Fibroblast of lung (primary cell): ENCODE measurements around the gene PIP5KL1. TPM values are rescaled to one million over a fixed set of nuclear protein-coding genes. Genes with fewer than 3 reads are reported as not detected.

Experiments
- DNase-seq, 2 donors: peaks; one replicate each; pipeline versions ENCODE4 v3.0.0 to v3.0.0-alpha.2; 2010; ENCODE audit warnings: low read depth in 2 of 2
- H2AFZ ChIP-seq: 2 replicates; pipeline ENCODE4 v1.5.1; 2012; ENCODE audit warnings: low read length, control low read depth, inconsistent platforms
- H3K27ac ChIP-seq: 2 replicates; pipeline ENCODE4 v1.5.1; 2011; ENCODE audit warnings: low read length, control low read depth; ENCODE audit not compliant: insufficient read depth
- H3K27me3 ChIP-seq: 2 replicates; pipeline ENCODE4 v1.5.1; 2011; ENCODE audit warnings: mild to moderate bottlenecking, low read length; ENCODE audit not compliant: control insufficient read depth, insufficient read depth
- H3K36me3 ChIP-seq: 2 replicates; pipeline ENCODE4 v1.5.1; 2011; ENCODE audit warnings: low read length; ENCODE audit not compliant: control insufficient read depth, insufficient read depth
- H3K4me1 ChIP-seq: 2 replicates; pipeline ENCODE4 v1.5.1; 2011; ENCODE audit warnings: low read length; ENCODE audit not compliant: control insufficient read depth, insufficient read depth; ENCODE audit errors: extremely low read depth
- H3K4me2 ChIP-seq: 2 replicates; pipeline ENCODE4 v1.5.1; 2011; ENCODE audit warnings: low read length, control low read depth; ENCODE audit not compliant: insufficient read depth; ENCODE audit errors: extremely low read depth
- H3K4me3 ChIP-seq, 4 experiments: fragments of 200-600 bp in 1 of 4; sonication (generic) in 1 of 4; replicated peaks in 1 of 4; 2 replicates each; pipeline ENCODE4 v1.5.1; 2011 to 2016; ENCODE audit warnings: low read length in 4 of 4, low read depth in 3 of 4, mild to moderate bottlenecking in 3 of 4, control low read depth in 2 of 4, inconsistent platforms in 1 of 4, mixed read lengths in 1 of 4; ENCODE audit not compliant: insufficient read depth in 1 of 4; ENCODE audit errors: control extremely low read depth in 1 of 4
- H3K79me2 ChIP-seq: 2 replicates; pipeline ENCODE4 v1.5.1; 2012; ENCODE audit warnings: mild to moderate bottlenecking, low read length, inconsistent platforms; ENCODE audit not compliant: control insufficient read depth, insufficient read depth
- H3K9ac ChIP-seq: 2 replicates; pipeline ENCODE4 v1.5.1; 2011; ENCODE audit warnings: mild to moderate bottlenecking, low read length, control low read depth; ENCODE audit not compliant: insufficient read depth
- H3K9me3 ChIP-seq: 2 replicates; pipeline ENCODE4 v1.5.1; 2012; ENCODE audit warnings: low read depth, low read length; ENCODE audit not compliant: control insufficient read depth, insufficient read depth
- H4K20me1 ChIP-seq: 2 replicates; pipeline ENCODE4 v1.5.1; 2011; ENCODE audit warnings: low read length; ENCODE audit not compliant: control insufficient read depth, insufficient read depth; ENCODE audit errors: extremely low read depth
- CTCF ChIP-seq, 2 donors: IDR thresholded peaks in 1 of 2; conservative IDR thresholded peaks in 1 of 2; 1 replicate in 1 of 2; 2 replicates in 1 of 2; pipeline ENCODE4 v1.5.1; 2011 to 2012; ENCODE audit warnings: low read length in 2 of 2, control low read depth in 1 of 2, inconsistent platforms in 1 of 2, low read depth in 1 of 2, mild to moderate bottlenecking in 1 of 2
- EZH2 ChIP-seq: IDR thresholded peaks from 2 replicates; pipeline ENCODE4 v1.5.1; 2012; ENCODE audit warnings: low read length, control low read depth, mild to moderate bottlenecking; ENCODE audit errors: missing control alignments
- polyA plus RNA-seq, 2 donors: library from polyadenylated mRNA; depleted of rRNA in 1 of 2; stranded (reverse) in 1 of 2; unstranded in 1 of 2; fragments of >200 nt; gene quantifications; 2 replicates each; pipeline ENCODE4 v1.2.1, GENCODE V29; 2011 to 2012; ENCODE audit warnings: missing spikeins in 1 of 2
- total RNA-seq: library from RNA; depleted of rRNA; stranded (reverse); fragments of >200 nt; gene quantifications from 2 replicates; pipeline ENCODE4 v1.2.1, GENCODE V29; 2014

PIP5KL1 gene
- total and polyA plus RNA-seq, 2 donors (not counting 1 experiment from before 2014, with no cell fraction given) = 1.9 to 2.5 TPM

GRCh38 chr9:127946728-127947127, 16.2 kb upstream of the PIP5KL1 start:
- Histone ChIP-seq H3K4me3 (no peak overlapping the region), H3K36me3 (peaks cover 12% of the 10 kb centered on the region), H3K9ac (no peak overlapping the region), H3K4me1 (no peaks in the 10 kb centered on the region), H2AFZ (no peak overlapping the region), H3K4me2 (no peak overlapping the region), H3K79me2 (no peaks in the 10 kb centered on the region), H3K27ac (no peak overlapping the region), H4K20me1 (no peaks in the 10 kb centered on the region), H3K27me3 (no peaks in the 10 kb centered on the region), H3K9me3 (no peaks in the 10 kb centered on the region)
- no peak for DNase-seq
- TF ChIP-seq CTCF (conservative IDR thresholded peaks at IDR 0.05 in 1 of 2, IDR thresholded peaks at IDR 0.05 in 1 of 2; ENCODE audit: low read depth in 1 of 2, low read length in 2 of 2) = no peak
- no peak for TF ChIP-seq EZH2

GRCh38 chr9:127945942-127946341, 15.4 kb upstream of the PIP5KL1 start:
- no peaks in the 10 kb centered on the region for H3K4me1 ChIP-seq
- no peak for DNase-seq
- no peak overlapping the region for H3K4me2 ChIP-seq
- no peaks in the 10 kb centered on the region for H3K79me2 ChIP-seq
- H3K36me3 ChIP-seq = peaks cover 12% of the 10 kb centered on the region
- TF ChIP-seq EZH2 = no peak
- no peak for TF ChIP-seq CTCF (conservative IDR thresholded peaks at IDR 0.05 in 1 of 2, IDR thresholded peaks at IDR 0.05 in 1 of 2; ENCODE audit: low read depth in 1 of 2, low read length in 2 of 2)
- H3K27ac ChIP-seq = no peak overlapping the region
- H4K20me1 ChIP-seq = no peaks in the 10 kb centered on the region
- no peak overlapping the region for H2AFZ ChIP-seq
- H3K9ac ChIP-seq = no peak overlapping the region
- no peaks in the 10 kb centered on the region for H3K27me3 ChIP-seq
- no peak overlapping the region for H3K4me3 ChIP-seq
- H3K9me3 ChIP-seq = no peaks in the 10 kb centered on the region

GRCh38 chr9:127945338-127945737, 14.8 kb upstream of the PIP5KL1 start:
- H3K9ac ChIP-seq = no peak overlapping the region
- no peak overlapping the region for H3K4me2 ChIP-seq
- H3K27me3 ChIP-seq = no peaks in the 10 kb centered on the region
- no peaks in the 10 kb centered on the region for H3K79me2 ChIP-seq
- no peak overlapping the region for H3K4me3 ChIP-seq
- TF ChIP-seq CTCF (conservative IDR thresholded peaks at IDR 0.05 in 1 of 2, IDR thresholded peaks at IDR 0.05 in 1 of 2; ENCODE audit: low read depth in 1 of 2, low read length in 2 of 2) (no peak), EZH2 (no peak)
- H4K20me1 ChIP-seq = no peaks in the 10 kb centered on the region
- H3K9me3 ChIP-seq = no peaks in the 10 kb centered on the region
- no peak overlapping the region for H3K27ac ChIP-seq
- H3K36me3 ChIP-seq = peaks cover 12% of the 10 kb centered on the region
- DNase-seq = no peak
- no peak overlapping the region for H2AFZ ChIP-seq
- H3K4me1 ChIP-seq = no peaks in the 10 kb centered on the region
